C4-2B (cell line): ENCODE measurements around the gene CSDE1.
A peak's percentile ranks its signal among the peaks of the same experiment; 100 is the strongest.

Experiments
- H3K27ac ChIP-seq: fragments of 450-650 bp; 2 replicates; pipeline ENCODE4 v1.5.1; 2017
- CTCF ChIP-seq: fragments of 450-650 bp; conservative IDR thresholded peaks from 2 replicates; pipeline ENCODE4 v1.5.1; 2017; ENCODE audit warnings: mild to moderate bottlenecking
- ZFX ChIP-seq: fragments of 450-650 bp; IDR thresholded peaks from 2 replicates; pipeline ENCODE4 v1.6.1; 2017

Gene CSDE1

GRCh38 chr1:114677691-114678090 is 80.1 kb downstream of the CSDE1 start:
- H3K27ac ChIP-seq: no peak overlapping the region
- no peak for TF ChIP-seq CTCF
- TF ChIP-seq ZFX: no peak

- no peak overlapping the region for H3K27ac ChIP-seq
- TF ChIP-seq CTCF (no peak), ZFX (no peak)
Observed at GRCh38 chr1:114676115-114676514, 81.7 kb downstream of the CSDE1 start.

- TF ChIP-seq CTCF: no peak
- TF ChIP-seq ZFX: no peak
- H3K27ac ChIP-seq: no peak overlapping the region
Observed at GRCh38 chr1:114671939-114672275, 85.9 kb downstream of the CSDE1 start.

- no peak overlapping the region for H3K27ac ChIP-seq
- TF ChIP-seq ZFX (no peak), CTCF (peak; percentile 74)
Observed at GRCh38 chr1:114671011-114671938, 86.5 kb downstream of the CSDE1 start.

- TF ChIP-seq CTCF (no peak), ZFX (no peak)
- H3K27ac ChIP-seq: peak overlapping the region; percentile 9; the same call in 1 of the 2 replicates
Observed at GRCh38 chr1:114670083-114671010, 87.4 kb downstream of the CSDE1 start.

- H3K27ac ChIP-seq: peak within 1 kb of the TSS; percentile 9; the same call in 1 of the 2 replicates
- TF ChIP-seq ZFX (peak; percentile 24; the same call in 1 of the 2 replicates), CTCF (peak; percentile 25)
Observed at GRCh38 chr1:114669562-114670082, 88.2 kb downstream of the CSDE1 start, which contains the start of gene DENND2C. TSS of gene DENND2C (minus strand) at chr1:114670049. CDS start at chr1:114625984, 44,065 bp downstream.
